Upper lobe of right lung (tissue), 1 donor: ENCODE data around the gene BTG2. TPM values are rescaled to one million over a fixed set of nuclear protein-coding genes. Genes with fewer than 3 reads are reported as not detected.
"Not testable (repeated sequence)": the region's sequence is repeated elsewhere in the genome, so short reads cannot be mapped to it uniquely, and the experiment has no call there.

ENCODE experiments used
- ATAC-seq: fragments of 200-7000 bp; cut with Tn5 transposase; one replicate; pipeline ENCODE4 v1.9.1; 2020; ENCODE audit warnings: mild to moderate bottlenecking, moderate library complexity
- DNase-seq: peaks from one replicate; pipeline ENCODE4 v3.0.0-alpha.2; 2020
- H3K27ac ChIP-seq: fragments of 200-600 bp; one replicate; pipeline ENCODE4 v1.8.0; 2022
- H3K27me3 ChIP-seq: fragments of 200-600 bp; one replicate; pipeline ENCODE4 v1.8.0; 2022; ENCODE audit warnings: mild to moderate bottlenecking
- H3K36me3 ChIP-seq: fragments of 200-600 bp; one replicate; pipeline ENCODE4 v1.8.0; 2022
- H3K4me1 ChIP-seq: fragments of 200-600 bp; one replicate; pipeline ENCODE4 v1.8.0; 2022
- H3K4me3 ChIP-seq: fragments of 200-600 bp; one replicate; pipeline ENCODE4 v1.8.0; 2022; ENCODE audit warnings: mild to moderate bottlenecking
- H3K9me3 ChIP-seq: fragments of 200-600 bp; one replicate; pipeline ENCODE4 v1.8.0; 2022
- CTCF ChIP-seq: fragments of 200-600 bp; IDR thresholded peaks from one replicate; pipeline ENCODE4 v1.8.0; 2022; ENCODE audit warnings: antibody characterized with exemption
- intact Hi-C: fragments of 100-400 bp; cut with DNase I; formaldehyde crosslinking; loops from one replicate; pipeline ENCODE4 v1.11.0; 2022
- long read RNA-seq: library from polyadenylated mRNA; unstranded; transcript quantifications from one replicate; pipeline ENCODE4 v2.0.0, GENCODE V29; 2021
- total RNA-seq: library from RNA; stranded (reverse); fragmentation: NEBNext Ultra II Directional; extraction: Animal tissue kit (Norgen Biotek cat#: 25700); gene quantifications from one replicate; pipeline ENCODE4 v1.2.1, GENCODE V29; 2021
- donor health status: DM: no; HTN: yes; CAD: no; lungs with severe emphysema.

Gene BTG2
- total RNA-seq: 95.3 TPM
- long read RNA-seq, transcript BTG2-201 (2 exons, 2,712 nt): major isoform, 85 of 97 reads
- long read RNA-seq, partial matches to known transcripts: 12 of 97 reads
- long read RNA-seq, other reads (novel, unspliced or antisense): 0 of 97 reads

- Histone ChIP-seq H3K27ac (peak within 1 kb of the TSS; percentile 98), H3K4me1 (peaks cover 36% of the 10 kb centered on the region), H3K36me3 (peaks cover 29% of the 10 kb centered on the region), H3K4me3 (peak within 1 kb of the TSS; percentile 98), H3K27me3 (no peaks in the 10 kb centered on the region), H3K9me3 (no peaks in the 10 kb centered on the region)
- ATAC-seq (peak; percentile 93), DNase-seq (peak; percentile 96)
- TF ChIP-seq CTCF: no peak
- intact Hi-C loops: loop anchor here (5.0 kb wide), 1 partner anchor 33 kb away; no protein-coding TSS in a partner anchor
Measured at GRCh38 chr1:203304919-203305808, at the start of gene BTG2. Gene BTG2, plus strand, starts transcription at chr1:203305519. Its CDS starts 88 bp downstream, at chr1:203305607.

- H3K27ac ChIP-seq, H3K9me3 ChIP-seq, H3K36me3 ChIP-seq, H3K4me1 ChIP-seq, ATAC-seq, DNase-seq, intact Hi-C loops, H3K27me3 ChIP-seq, H3K4me3 ChIP-seq: not testable (repeated sequence)
Measured at GRCh38 chr1:203256636-203257035, 48.7 kb upstream of the BTG2 start.

GRCh38 chr1:203263496-203263895 is 41.8 kb upstream of the BTG2 start:
- H3K9me3 ChIP-seq: no peaks in the 10 kb centered on the region
- no peak overlapping the region for H3K27ac ChIP-seq
- H3K36me3 ChIP-seq: no peaks in the 10 kb centered on the region
- no peak for TF ChIP-seq CTCF
- no peaks in the 10 kb centered on the region for H3K27me3 ChIP-seq
- ATAC-seq: no peak
- intact Hi-C loops: no loop called here
- no peak for DNase-seq
- peaks cover under 1% of the 10 kb centered on the region for H3K4me1 ChIP-seq
- no peak overlapping the region for H3K4me3 ChIP-seq

- no peaks in the 10 kb centered on the region for H3K27me3 ChIP-seq
- intact Hi-C loops: no loop called here
- no peak overlapping the region for H3K4me3 ChIP-seq
- DNase-seq (no peak), ATAC-seq (no peak)
- H3K9me3 ChIP-seq: no peaks in the 10 kb centered on the region
- TF ChIP-seq CTCF: no peak
- no peak overlapping the region for H3K27ac ChIP-seq
- H3K4me1 ChIP-seq: peaks cover 5% of the 10 kb centered on the region
- no peaks in the 10 kb centered on the region for H3K36me3 ChIP-seq
Measured at GRCh38 chr1:203264052-203264501, 41.2 kb upstream of the BTG2 start.

GRCh38 chr1:203265541-203265940 is 39.8 kb upstream of the BTG2 start:
- TF ChIP-seq CTCF: no peak
- Histone ChIP-seq H3K9me3 (no peaks in the 10 kb centered on the region), H3K36me3 (no peaks in the 10 kb centered on the region), H3K4me1 (peaks cover 5% of the 10 kb centered on the region), H3K27ac (no peak overlapping the region), H3K27me3 (no peaks in the 10 kb centered on the region), H3K4me3 (no peak overlapping the region)
- DNase-seq (no peak), ATAC-seq (no peak)
- intact Hi-C loops: no loop called here

- intact Hi-C loops, H3K36me3 ChIP-seq, H3K9me3 ChIP-seq, H3K27ac ChIP-seq, DNase-seq, H3K27me3 ChIP-seq, ATAC-seq, H3K4me3 ChIP-seq, H3K4me1 ChIP-seq: not testable (repeated sequence)
Measured at GRCh38 chr1:203266140-203266539, 39.2 kb upstream of the BTG2 start.
